MM.1S (cell line): ENCODE data around the gene IQGAP1.

Experiments used
- DNase-seq: peaks from one replicate; pipeline ENCODE4 v3.0.0-alpha.2; 2015
- H2AFZ ChIP-seq: fragments of 300-600 bp; sonication (generic); 2 replicates; pipeline ENCODE4 v1.6.0; 2016; ENCODE audit warnings: antibody characterized with exemption, low read length
- H3F3A ChIP-seq: fragments of 300-600 bp; sonication (generic); 2 replicates; pipeline ENCODE4 v1.6.1; 2016; ENCODE audit warnings: mild to moderate bottlenecking, antibody characterized with exemption, low read length, moderate library complexity, mixed read lengths; ENCODE audit not compliant: insufficient read depth
- H3K27ac ChIP-seq: fragments of 300-600 bp; sonication (generic); 2 replicates; pipeline ENCODE4 v1.5.1; 2016; ENCODE audit warnings: mild to moderate bottlenecking, low read length
- H3K27me3 ChIP-seq: fragments of 300-600 bp; sonication (generic); replicated peaks from 2 replicates; pipeline ENCODE4 v1.6.0; 2016; ENCODE audit warnings: low read length; ENCODE audit not compliant: insufficient read depth
- H3K36me3 ChIP-seq: fragments of 300-600 bp; sonication (generic); replicated peaks from 2 replicates; pipeline ENCODE4 v1.6.1; 2016; ENCODE audit warnings: mild to moderate bottlenecking, low read length, mixed read lengths; ENCODE audit not compliant: insufficient read depth
- H3K4me1 ChIP-seq: fragments of 300-600 bp; sonication (generic); 2 replicates; pipeline ENCODE4 v1.6.1; 2016; ENCODE audit warnings: low read length, mixed read lengths
- H3K4me2 ChIP-seq: fragments of 300-600 bp; sonication (generic); 2 replicates; pipeline ENCODE4 v1.6.0; 2016; ENCODE audit warnings: low read depth, low read length
- H3K4me3 ChIP-seq: fragments of 300-600 bp; sonication (generic); 2 replicates; pipeline ENCODE4 v1.5.1; 2016; ENCODE audit warnings: low read length, mixed read lengths
- H3K79me2 ChIP-seq: fragments of 300-600 bp; sonication (generic); 2 replicates; pipeline ENCODE4 v1.6.1; 2016; ENCODE audit warnings: mixed run types, low read length, mixed read lengths
- H3K9ac ChIP-seq: fragments of 300-600 bp; sonication (generic); 2 replicates; pipeline ENCODE4 v1.6.1; 2016; ENCODE audit warnings: low read length, mixed read lengths
- H3K9me2 ChIP-seq: fragments of 300-600 bp; sonication (generic); replicated peaks from 2 replicates; pipeline ENCODE4 v1.6.1; 2016; ENCODE audit warnings: mild to moderate bottlenecking, low read length, mixed read lengths; ENCODE audit not compliant: insufficient read depth
- H3K9me3 ChIP-seq: fragments of 300-600 bp; sonication (generic); replicated peaks from 2 replicates; pipeline ENCODE4 v1.6.1; 2016; ENCODE audit warnings: mild to moderate bottlenecking, low read length, mixed read lengths; ENCODE audit not compliant: insufficient read depth
- H4K20me1 ChIP-seq: fragments of 300-600 bp; sonication (generic); 2 replicates; pipeline ENCODE4 v1.6.1; 2016; ENCODE audit warnings: mild to moderate bottlenecking, low read length, moderate library complexity, mixed read lengths; ENCODE audit not compliant: insufficient read depth
- EZH2 ChIP-seq: fragments of 300-600 bp; sonication (generic); optimal IDR thresholded peaks from 2 replicates; pipeline ENCODE3; 2017; ENCODE audit warnings: low read depth, mild to moderate bottlenecking, antibody characterized with exemption, low read length, mixed read lengths
- EZH2phosphoT487 ChIP-seq: fragments of 300-600 bp; sonication (generic); IDR thresholded peaks from 2 replicates; pipeline ENCODE4 v1.6.1; 2018; ENCODE audit warnings: antibody characterized with exemption, low read length
- TF ChIP-seq, protein P1 (sequence below): fragments of 300-600 bp; sonication (generic); IDR thresholded peaks from 2 replicates; pipeline ENCODE4 v1.5.1; 2016; ENCODE audit warnings: antibody characterized with exemption, low read length, mixed read lengths

The IQGAP1 gene

GRCh38 chr15:90478846-90479481 is 90.9 kb downstream of the IQGAP1 start:
- Histone ChIP-seq H3K27me3 (no peaks in the 10 kb centered on the region), H3K4me2 (no peak overlapping the region), H3K9ac (no peak overlapping the region), H2AFZ (no peak overlapping the region), H3K36me3 (peaks cover 9% of the 10 kb centered on the region; the same call in 1 of the 2 replicates), H3K9me2 (no peaks in the 10 kb centered on the region), H3K4me3 (no peak overlapping the region), H3F3A (no peaks in the 10 kb centered on the region), H3K9me3 (no peaks in the 10 kb centered on the region), H3K79me2 (no peaks in the 10 kb centered on the region), H4K20me1 (no peaks in the 10 kb centered on the region), H3K27ac (no peak overlapping the region), H3K4me1 (no peaks in the 10 kb centered on the region)
- DNase-seq = no peak
- TF ChIP-seq EZH2phosphoT487 (no peak), EZH2 (no peak)
- TF ChIP-seq, protein P1, sequence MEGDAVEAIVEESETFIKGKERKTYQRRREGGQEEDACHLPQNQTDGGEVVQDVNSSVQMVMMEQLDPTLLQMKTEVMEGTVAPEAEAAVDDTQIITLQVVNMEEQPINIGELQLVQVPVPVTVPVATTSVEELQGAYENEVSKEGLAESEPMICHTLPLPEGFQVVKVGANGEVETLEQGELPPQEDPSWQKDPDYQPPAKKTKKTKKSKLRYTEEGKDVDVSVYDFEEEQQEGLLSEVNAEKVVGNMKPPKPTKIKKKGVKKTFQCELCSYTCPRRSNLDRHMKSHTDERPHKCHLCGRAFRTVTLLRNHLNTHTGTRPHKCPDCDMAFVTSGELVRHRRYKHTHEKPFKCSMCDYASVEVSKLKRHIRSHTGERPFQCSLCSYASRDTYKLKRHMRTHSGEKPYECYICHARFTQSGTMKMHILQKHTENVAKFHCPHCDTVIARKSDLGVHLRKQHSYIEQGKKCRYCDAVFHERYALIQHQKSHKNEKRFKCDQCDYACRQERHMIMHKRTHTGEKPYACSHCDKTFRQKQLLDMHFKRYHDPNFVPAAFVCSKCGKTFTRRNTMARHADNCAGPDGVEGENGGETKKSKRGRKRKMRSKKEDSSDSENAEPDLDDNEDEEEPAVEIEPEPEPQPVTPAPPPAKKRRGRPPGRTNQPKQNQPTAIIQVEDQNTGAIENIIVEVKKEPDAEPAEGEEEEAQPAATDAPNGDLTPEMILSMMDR = no peak

DNA sequence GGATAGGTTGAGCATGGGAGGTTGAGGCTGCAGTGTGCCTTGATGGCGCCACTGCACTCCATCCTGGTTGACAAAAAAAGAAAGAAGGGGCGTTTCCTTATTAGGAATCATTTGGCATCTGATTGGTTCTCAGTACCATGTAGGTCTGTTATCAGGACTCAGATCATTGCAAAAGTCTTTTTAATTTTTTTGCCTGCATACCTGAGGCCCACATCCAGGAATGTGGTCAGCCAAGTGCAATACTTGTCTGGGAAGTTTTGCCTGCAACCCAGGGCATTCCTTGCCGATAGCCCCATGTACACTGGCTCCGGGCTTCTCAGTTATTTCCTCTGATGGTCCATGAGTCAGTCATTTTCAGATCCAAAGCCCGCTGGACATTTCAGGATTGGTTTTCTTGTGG is 91.6 kb downstream of the IQGAP1 start:
- Histone ChIP-seq H3K9ac (no peak overlapping the region), H3K4me1 (no peaks in the 10 kb centered on the region), H2AFZ (no peak overlapping the region), H4K20me1 (no peaks in the 10 kb centered on the region), H3K9me3 (no peaks in the 10 kb centered on the region), H3K9me2 (no peaks in the 10 kb centered on the region), H3K79me2 (no peaks in the 10 kb centered on the region), H3K27me3 (no peaks in the 10 kb centered on the region), H3K4me2 (no peak overlapping the region), H3F3A (no peaks in the 10 kb centered on the region), H3K36me3 (peaks cover 9% of the 10 kb centered on the region; the same call in 1 of the 2 replicates), H3K27ac (no peak overlapping the region), H3K4me3 (no peak overlapping the region)
- TF ChIP-seq EZH2 (no peak), EZH2phosphoT487 (no peak)
- TF ChIP-seq, protein P1 = no peak
- DNase-seq = no peak

GRCh38 chr15:90481023-90481422 is 93.0 kb downstream of the IQGAP1 start:
- Histone ChIP-seq H3K36me3 (peaks cover 12% of the 10 kb centered on the region; the same call in 1 of the 2 replicates), H3K9me2 (no peaks in the 10 kb centered on the region), H3F3A (no peaks in the 10 kb centered on the region), H4K20me1 (no peaks in the 10 kb centered on the region), H3K27ac (no peak overlapping the region), H3K4me3 (no peak overlapping the region), H3K9me3 (no peaks in the 10 kb centered on the region), H3K4me1 (no peaks in the 10 kb centered on the region), H2AFZ (no peak overlapping the region), H3K9ac (no peak overlapping the region), H3K27me3 (no peaks in the 10 kb centered on the region), H3K4me2 (no peak overlapping the region), H3K79me2 (no peaks in the 10 kb centered on the region)
- no peak for DNase-seq
- TF ChIP-seq, protein P1 = no peak
- TF ChIP-seq EZH2phosphoT487 = no peak
